HUDEP-2 (cell line): ENCODE results near the gene U2AF1L4.
"Not testable (repeated sequence)": the region's sequence is repeated elsewhere in the genome, so short reads cannot be mapped to it uniquely, and the experiment has no call there.

Experiments used
- DNase-seq, 76 experiments: peaks; one replicate each; lab custom pipeline; 2025; ENCODE audit not compliant: unreplicated experiment in 76 of 76; lab: John Stamatoyannopoulos, UW

Gene U2AF1L4

GRCh38 chr19:35781650-35782049 lies 36.4 kb upstream of the U2AF1L4 start:
- no peak for DNase-seq

DNA sequence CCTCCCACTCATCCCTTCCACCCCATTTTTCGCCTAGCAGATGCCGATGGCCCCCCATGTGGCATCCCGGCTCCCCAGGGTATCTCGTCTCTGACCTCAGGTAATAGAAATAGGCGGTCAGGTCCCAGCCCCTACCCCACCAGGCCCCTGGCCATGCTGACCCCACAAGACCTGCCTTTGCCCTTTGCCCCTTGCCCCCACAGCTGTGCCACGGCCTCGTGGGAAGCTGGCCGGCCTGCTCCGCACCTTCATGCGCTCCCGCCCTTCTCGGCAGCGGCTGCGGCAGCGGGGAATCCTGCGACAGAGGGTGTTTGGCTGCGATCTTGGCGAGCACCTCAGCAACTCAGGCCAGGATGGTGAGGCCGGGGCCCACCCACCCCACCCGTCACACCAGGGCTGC lies 35.5 kb upstream of the U2AF1L4 start:
- no peak for DNase-seq

- no peak for DNase-seq
Measured at GRCh38 chr19:35780058-35780457, 34.8 kb upstream of the U2AF1L4 start.

GRCh38 chr19:35779033-35779432 lies 33.8 kb upstream of the U2AF1L4 start:
- no peak for DNase-seq

- no peak for DNase-seq
Measured at GRCh38 chr19:35777961-35778360, 32.7 kb upstream of the U2AF1L4 start.

GRCh38 chr19:35777086-35777841 lies 32.0 kb upstream of the U2AF1L4 start:
- DNase-seq = no peak

DNA sequence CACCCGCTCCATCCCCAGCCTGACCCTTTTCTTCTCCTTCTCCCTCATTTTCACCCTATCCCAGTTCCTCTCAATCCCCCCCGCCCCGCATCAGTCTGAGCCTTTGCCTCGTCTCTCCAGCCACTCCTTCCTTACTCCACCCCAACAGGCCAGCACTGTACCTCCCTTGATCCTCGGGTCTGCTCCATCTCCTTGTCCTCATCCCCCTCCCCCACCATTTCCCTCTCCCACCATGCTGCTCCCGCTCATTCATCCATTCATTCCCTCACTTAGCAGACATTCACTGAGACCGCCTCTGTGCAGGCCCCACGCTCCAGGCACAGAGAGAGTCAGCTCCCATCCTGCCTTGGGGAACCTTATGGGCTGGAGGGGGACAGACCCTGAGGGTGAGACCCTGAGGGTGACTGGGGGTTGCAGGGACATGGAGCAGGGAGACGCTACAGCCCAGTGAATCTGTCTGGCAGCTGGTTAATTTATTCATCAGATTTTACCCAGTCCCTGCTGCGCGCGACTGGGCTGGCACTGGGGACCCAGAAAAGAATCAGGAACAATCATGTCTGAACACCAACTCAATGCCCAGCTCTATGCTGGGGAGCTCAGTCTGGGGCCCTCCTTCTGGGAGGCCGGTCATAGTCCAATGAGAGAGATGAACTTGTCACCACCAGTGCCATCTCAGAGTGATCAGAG lies 31.0 kb upstream of the U2AF1L4 start:
- DNase-seq = no peak

DNA sequence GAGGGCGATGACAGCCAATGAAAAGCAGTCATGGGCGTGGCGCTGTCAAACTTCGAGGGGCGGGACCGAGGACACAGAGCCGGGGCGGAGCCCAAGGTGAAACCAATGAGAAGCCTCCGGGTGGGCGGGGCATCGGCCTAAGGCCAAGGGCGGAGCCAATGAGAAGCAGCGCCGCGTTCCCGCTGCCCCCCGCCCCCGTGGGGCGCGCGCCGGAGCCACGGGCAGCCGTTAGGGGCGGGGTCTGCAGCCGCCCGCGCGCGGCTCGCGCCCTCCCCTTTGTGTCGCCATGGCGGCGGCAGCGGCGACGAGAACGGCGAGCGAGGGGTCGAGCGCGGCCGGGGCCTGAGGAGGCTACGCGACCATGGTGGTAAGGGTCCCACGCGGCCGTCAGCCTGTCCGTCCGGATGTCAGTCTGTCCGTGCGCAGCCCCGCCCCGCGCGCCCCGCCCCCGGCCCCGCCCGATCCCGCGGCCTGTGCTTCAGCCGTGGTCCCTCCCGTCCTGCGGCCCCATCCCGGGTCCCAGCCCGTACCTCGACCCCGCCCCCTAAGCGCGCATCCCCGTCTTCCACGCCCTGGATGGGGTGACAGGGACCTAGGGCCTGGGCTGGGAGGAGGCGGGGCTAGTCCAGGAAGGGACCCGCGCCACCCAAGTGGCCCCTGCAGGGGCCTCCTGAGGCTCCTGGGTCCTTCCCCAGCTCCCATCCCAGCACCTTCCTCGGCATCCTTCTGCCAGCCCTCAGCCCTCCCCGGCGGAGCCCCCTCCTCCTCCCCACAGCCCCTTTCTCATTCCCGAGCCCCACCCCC lies 30.3 kb upstream of the U2AF1L4 start, which contains the start of gene ARHGAP33:
ARHGAP33 (plus strand) TSS at position 267 of the 804 bp plus-strand sequence; CDS start at position 362, 95 bp downstream.
- peak in 75 of 76 experiments; percentile 45 to 100 (median 99) for DNase-seq

DNA sequence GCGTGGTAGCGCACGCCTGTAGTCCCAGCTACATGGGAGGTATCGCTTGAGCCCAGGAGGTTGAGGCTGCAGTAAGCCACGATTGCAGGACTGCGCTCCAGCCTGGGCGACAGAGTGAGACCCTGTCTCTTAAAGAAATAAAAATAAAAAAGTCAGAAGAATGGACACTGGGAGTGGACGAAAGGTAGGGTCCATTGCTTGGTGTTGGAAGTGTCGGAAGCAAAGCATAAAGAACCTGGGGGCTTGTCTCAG lies 29.8 kb upstream of the U2AF1L4 start:
- DNase-seq = no peak

GRCh38 chr19:35774274-35775045 lies 29.2 kb upstream of the U2AF1L4 start:
- no peak for DNase-seq

- DNase-seq = no peak
Measured at GRCh38 chr19:35773020-35773806, 28.0 kb upstream of the U2AF1L4 start.

- not testable (repeated sequence) for DNase-seq
Measured at GRCh38 chr19:35772362-35772761, 27.1 kb upstream of the U2AF1L4 start.

DNA sequence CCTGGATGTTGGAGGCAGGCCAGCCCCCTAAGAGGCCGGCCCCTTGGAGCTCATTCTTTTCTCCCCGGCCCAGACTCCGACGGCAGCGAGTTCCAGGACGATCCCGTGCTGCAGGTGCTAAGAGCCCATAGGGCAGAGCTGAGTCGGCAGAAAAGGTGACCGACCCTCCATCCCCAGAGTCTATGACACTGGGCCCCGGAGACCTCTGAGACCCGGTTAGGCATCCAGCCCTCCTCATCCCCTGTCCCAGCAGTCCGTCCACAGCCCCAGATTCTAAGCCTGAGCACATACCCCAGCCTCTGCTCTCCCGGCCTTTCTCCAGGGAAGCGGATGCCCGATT lies 22.8 kb upstream of the U2AF1L4 start:
- DNase-seq = no peak

DNA sequence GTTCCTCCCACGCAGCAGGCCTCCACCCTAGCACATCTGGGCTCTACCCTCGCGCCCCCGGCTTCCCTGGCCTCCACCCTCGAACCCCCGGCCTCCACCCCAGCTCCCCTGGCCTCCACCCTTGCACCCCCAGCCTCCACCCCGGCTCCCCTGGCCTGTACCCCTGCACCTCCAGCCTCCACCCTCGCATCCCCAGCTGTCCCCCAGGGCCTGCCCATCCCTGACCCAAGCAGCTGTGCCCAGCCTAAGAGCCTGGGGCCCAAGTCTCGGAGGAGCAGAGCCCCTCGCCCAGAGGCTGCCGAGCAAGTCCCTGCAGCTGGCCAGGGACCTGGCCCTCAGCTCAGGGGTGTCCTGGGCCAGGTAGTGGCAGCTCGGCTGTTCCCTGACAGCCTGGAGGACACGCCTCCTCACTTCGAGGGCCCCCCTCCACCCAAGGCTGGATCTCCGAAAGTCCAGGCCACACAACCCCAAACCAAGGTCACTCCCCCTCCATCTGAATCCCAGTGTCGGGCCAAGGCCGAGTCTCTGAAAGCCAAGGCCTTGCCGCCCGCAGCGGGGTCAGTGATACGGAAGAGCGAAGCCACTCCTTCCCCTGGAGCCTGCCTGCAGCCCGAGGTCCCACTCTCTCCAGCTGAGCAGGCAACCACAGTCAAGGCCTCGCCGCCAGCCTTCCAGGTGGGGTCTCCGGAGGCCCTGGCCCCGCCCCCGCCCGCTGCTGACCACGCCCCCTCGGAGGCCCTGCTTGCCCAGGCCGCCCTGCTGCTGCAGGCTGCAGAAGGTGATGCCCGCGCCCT lies 22.3 kb upstream of the U2AF1L4 start:
- DNase-seq = no peak

DNA sequence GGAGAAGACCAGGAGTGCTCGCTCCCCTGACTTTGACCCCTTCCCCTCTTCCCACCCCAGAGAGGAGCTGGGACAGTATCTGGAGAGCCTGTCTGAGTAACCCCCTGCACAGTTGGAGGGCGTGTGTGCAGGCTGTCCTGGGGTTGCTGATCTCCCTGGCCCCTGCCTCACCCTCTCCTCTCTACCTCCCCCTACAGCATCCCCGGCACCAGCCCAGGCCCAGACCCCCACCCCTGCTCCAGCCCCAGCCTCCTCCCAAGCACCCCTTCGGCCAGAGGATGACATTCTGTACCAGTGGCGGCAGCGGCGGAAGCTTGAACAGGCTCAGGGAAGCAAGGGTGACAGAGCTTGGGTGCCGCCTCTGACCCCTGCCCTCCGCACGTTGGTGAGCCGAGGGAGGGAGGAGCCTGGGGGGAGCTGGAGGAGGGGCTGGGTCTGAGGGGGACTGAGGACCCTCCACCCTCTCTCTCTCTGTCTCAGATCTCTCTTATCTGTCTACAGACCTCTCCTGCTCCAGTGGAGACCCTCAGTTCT lies 21.4 kb upstream of the U2AF1L4 start:
- DNase-seq = no peak

GRCh38 chr19:35764432-35765315 lies 19.5 kb upstream of the U2AF1L4 start:
- no peak for DNase-seq

- DNase-seq = no peak
Measured at GRCh38 chr19:35760711-35761349, 15.6 kb upstream of the U2AF1L4 start.

GRCh38 chr19:35759697-35760096 lies 14.5 kb upstream of the U2AF1L4 start:
- DNase-seq = no peak
